Parathyroid adenoma (tissue), 2 donors: Measurements from ENCODE around the gene ST8SIA3.

ENCODE experiments used
- H2AFZ ChIP-seq: fragments of 300-600 bp; sonication (generic); one replicate; pipeline ENCODE4 v1.7.0; 2017; ENCODE audit warnings: antibody characterized with exemption, mild to moderate bottlenecking
- H3K27ac ChIP-seq: fragments of 300-600 bp; sonication (generic); one replicate; pipeline ENCODE4 v1.7.0; 2017
- H3K27me3 ChIP-seq: fragments of 300-600 bp; sonication (generic); one replicate; pipeline ENCODE4 v1.7.0; 2017; ENCODE audit warnings: low read length; ENCODE audit not compliant: control insufficient read depth, insufficient read depth
- H3K36me3 ChIP-seq: fragments of 300-600 bp; sonication (generic); one replicate; pipeline ENCODE4 v1.7.0; 2017; ENCODE audit warnings: low read length; ENCODE audit not compliant: control insufficient read depth, insufficient read depth
- H3K4me1 ChIP-seq: fragments of 300-600 bp; sonication (generic); one replicate; pipeline ENCODE4 v1.7.0; 2017; ENCODE audit warnings: control low read depth
- H3K4me2 ChIP-seq: fragments of 300-600 bp; sonication (generic); one replicate; pipeline ENCODE4 v1.7.0; 2017; ENCODE audit warnings: low read length
- H3K4me3 ChIP-seq: fragments of 300-600 bp; sonication (generic); one replicate; pipeline ENCODE4 v1.7.0; 2017; ENCODE audit warnings: low read depth, low read length
- H3K79me2 ChIP-seq: fragments of 300-600 bp; sonication (generic); one replicate; pipeline ENCODE4 v1.7.0; 2017; ENCODE audit warnings: control low read depth
- H3K9ac ChIP-seq: fragments of 300-600 bp; sonication (generic); one replicate; pipeline ENCODE4 v1.7.0; 2017; ENCODE audit warnings: mild to moderate bottlenecking
- H3K9me3 ChIP-seq: fragments of 300-600 bp; sonication (generic); one replicate; pipeline ENCODE4 v1.7.0; 2017; ENCODE audit warnings: low read length; ENCODE audit not compliant: control insufficient read depth
- CTCF ChIP-seq: fragments of 300-600 bp; sonication (generic); IDR thresholded peaks from one replicate; pipeline ENCODE4 v1.7.0; 2017; ENCODE audit warnings: antibody characterized with exemption, mild to moderate bottlenecking
- donor health status: primary hyperparathyroidism.

ST8SIA3 gene

GRCh38 chr18:57397440-57398132 is 45.2 kb downstream of the ST8SIA3 start:
- Histone ChIP-seq H3K4me2 (no peak overlapping the region), H3K27ac (no peak overlapping the region), H2AFZ (no peak overlapping the region), H3K27me3 (no peaks in the 10 kb centered on the region), H3K9me3 (no peaks in the 10 kb centered on the region), H3K36me3 (no peaks in the 10 kb centered on the region), H3K4me3 (no peak overlapping the region), H3K9ac (no peak overlapping the region), H3K4me1 (no peaks in the 10 kb centered on the region), H3K79me2 (no peaks in the 10 kb centered on the region)
- no peak for TF ChIP-seq CTCF

- Histone ChIP-seq H3K4me3 (no peak overlapping the region), H3K36me3 (no peaks in the 10 kb centered on the region), H3K4me1 (no peaks in the 10 kb centered on the region), H3K27me3 (no peaks in the 10 kb centered on the region), H3K4me2 (no peak overlapping the region), H3K9me3 (no peaks in the 10 kb centered on the region), H3K9ac (no peak overlapping the region), H3K27ac (no peak overlapping the region), H3K79me2 (no peaks in the 10 kb centered on the region), H2AFZ (no peak overlapping the region)
- no peak for TF ChIP-seq CTCF
Measured at GRCh38 chr18:57404345-57404744, 52.0 kb downstream of the ST8SIA3 start.

- H3K27me3 ChIP-seq = no peaks in the 10 kb centered on the region
Measured at GRCh38 chr18:57409650-57410049, 57.3 kb downstream of the ST8SIA3 start.

GRCh38 chr18:57410749-57411148 is 58.4 kb downstream of the ST8SIA3 start:
- Histone ChIP-seq H3K79me2 (no peaks in the 10 kb centered on the region), H3K27ac (no peak overlapping the region), H3K27me3 (no peaks in the 10 kb centered on the region), H3K36me3 (no peaks in the 10 kb centered on the region), H3K9me3 (no peaks in the 10 kb centered on the region), H2AFZ (no peak overlapping the region), H3K9ac (no peak overlapping the region), H3K4me2 (no peak overlapping the region), H3K4me3 (no peak overlapping the region), H3K4me1 (no peaks in the 10 kb centered on the region)
- TF ChIP-seq CTCF = no peak

More at GRCh38 chr18:57409650-57410049, 57.3 kb downstream of the ST8SIA3 start:
- no peak overlapping the region for H3K4me3 ChIP-seq
- no peaks in the 10 kb centered on the region for H3K36me3 ChIP-seq
- H3K9ac ChIP-seq = no peak overlapping the region
- H3K4me1 ChIP-seq = no peaks in the 10 kb centered on the region
- H2AFZ ChIP-seq = no peak overlapping the region
- TF ChIP-seq CTCF = no peak
- no peaks in the 10 kb centered on the region for H3K9me3 ChIP-seq
- H3K4me2 ChIP-seq = no peak overlapping the region
- no peak overlapping the region for H3K27ac ChIP-seq
- H3K79me2 ChIP-seq = no peaks in the 10 kb centered on the region

- Histone ChIP-seq H3K27ac (no peak overlapping the region), H3K9ac (no peak overlapping the region), H3K4me1 (no peaks in the 10 kb centered on the region), H3K79me2 (no peaks in the 10 kb centered on the region), H3K4me3 (no peak overlapping the region), H3K36me3 (no peaks in the 10 kb centered on the region), H3K4me2 (no peak overlapping the region), H3K27me3 (no peaks in the 10 kb centered on the region), H3K9me3 (peaks cover 1% of the 10 kb centered on the region), H2AFZ (no peak overlapping the region)
- TF ChIP-seq CTCF = no peak
Measured at GRCh38 chr18:57416542-57416941, 64.2 kb downstream of the ST8SIA3 start.
